GM21825 (cell line): ENCODE data around the gene KRTAP19-8.

ENCODE experiments used
- ATAC-seq: cut with Tn5 transposase; IDR thresholded peaks from one replicate; pipeline ENCODE4 v1.9.1; 2021; ENCODE audit warnings: mild to moderate bottlenecking, moderate library complexity; ENCODE audit not compliant: unreplicated experiment

KRTAP19-8 gene

GRCh38 chr21:31038376-31038775, at the start of gene KRTAP19-8:
KRTAP19-8 (minus strand) TSS chr21:31038476; CDS start chr21:31038443, 33 bp downstream.
- no peak for ATAC-seq

- ATAC-seq, result no peak
Measured at GRCh38 chr21:31087639-31088473, 49.6 kb upstream of the KRTAP19-8 start.

- ATAC-seq, result no peak
Measured at GRCh38 chr21:31084689-31085088, 46.4 kb upstream of the KRTAP19-8 start.

- ATAC-seq, result no peak
Measured at GRCh38 chr21:31078796-31079195, 40.5 kb upstream of the KRTAP19-8 start.

GRCh38 chr21:31078216-31078615, 39.9 kb upstream of the KRTAP19-8 start:
- no peak for ATAC-seq

- ATAC-seq, result no peak
Measured at GRCh38 chr21:31075848-31076247, 37.6 kb upstream of the KRTAP19-8 start.

- ATAC-seq, result no peak
Measured at GRCh38 chr21:31072533-31072932, 34.3 kb upstream of the KRTAP19-8 start.

- no peak for ATAC-seq
Measured at GRCh38 chr21:31064803-31065202, 26.5 kb upstream of the KRTAP19-8 start.

GRCh38 chr21:31052489-31053142, 14.3 kb upstream of the KRTAP19-8 start:
- ATAC-seq, result no peak

GRCh38 chr21:31050577-31051157, 12.4 kb upstream of the KRTAP19-8 start:
- no peak for ATAC-seq

- ATAC-seq, result no peak
Measured at GRCh38 chr21:31045841-31046240, 7.6 kb upstream of the KRTAP19-8 start.

- ATAC-seq, result no peak
Measured at GRCh38 chr21:31043471-31043870, 5.2 kb upstream of the KRTAP19-8 start.

GRCh38 chr21:31042080-31042464, 3.8 kb upstream of the KRTAP19-8 start:
- ATAC-seq, result no peak

- ATAC-seq, result peak; percentile 57
Measured at GRCh38 chr21:31041295-31042079, 3.2 kb upstream of the KRTAP19-8 start.

- no peak for ATAC-seq
Measured at GRCh38 chr21:31034378-31034777, 3.9 kb downstream of the KRTAP19-8 start.

- peak; percentile 96 for ATAC-seq
Measured at GRCh38 chr21:31030367-31031106, 7.7 kb downstream of the KRTAP19-8 start.

GRCh38 chr21:31023680-31024079, 14.6 kb downstream of the KRTAP19-8 start:
- no peak for ATAC-seq

- ATAC-seq, result no peak
Measured at GRCh38 chr21:31022306-31022705, 16.0 kb downstream of the KRTAP19-8 start.

- ATAC-seq, result no peak
Measured at GRCh38 chr21:31018232-31018631, 20.0 kb downstream of the KRTAP19-8 start.

- ATAC-seq, result no peak
Measured at GRCh38 chr21:31014891-31015290, 23.4 kb downstream of the KRTAP19-8 start.
